Smooth muscle cell (in vitro differentiated cells): ENCODE results near the gene PLOD3. TPM values are rescaled to one million over a fixed set of nuclear protein-coding genes. Genes with fewer than 3 reads are reported as not detected.

ENCODE experiments used
- DNase-seq: peaks from one replicate; lab custom pipeline; 2025; ENCODE audit not compliant: unreplicated experiment; lab: John Stamatoyannopoulos, UW
- H2AFZ ChIP-seq: fragments of 200-600 bp; sonication (generic); 2 replicates; pipeline ENCODE4 v1.6.0; 2016; ENCODE audit warnings: antibody characterized with exemption, low read depth, mild to moderate bottlenecking
- H3F3A ChIP-seq: fragments of 200-600 bp; sonication (generic); 2 replicates; pipeline ENCODE4 v1.6.0; 2017; ENCODE audit warnings: antibody characterized with exemption, low read depth
- H3K27ac ChIP-seq: fragments of 200-600 bp; sonication (generic); 2 replicates; pipeline ENCODE4 v1.5.1; 2016; ENCODE audit warnings: low read depth, mild to moderate bottlenecking
- H3K27me3 ChIP-seq: fragments of 200-600 bp; sonication (generic); 2 replicates; pipeline ENCODE4 v1.6.1; 2016; ENCODE audit warnings: low read depth, mild to moderate bottlenecking
- H3K36me3 ChIP-seq: fragments of 200-600 bp; sonication (generic); 2 replicates; pipeline ENCODE4 v1.5.1; 2016; ENCODE audit warnings: low read depth
- H3K4me1 ChIP-seq: fragments of 200-600 bp; sonication (generic); 2 replicates; pipeline ENCODE4 v1.5.1; 2016; ENCODE audit warnings: low read depth
- H3K4me2 ChIP-seq: fragments of 200-600 bp; sonication (generic); 2 replicates; pipeline ENCODE4 v1.6.0; 2016; ENCODE audit warnings: mild to moderate bottlenecking
- H3K4me3 ChIP-seq: fragments of 200-600 bp; sonication (generic); 2 replicates; pipeline ENCODE4 v1.5.1; 2016; ENCODE audit warnings: mild to moderate bottlenecking
- H3K79me2 ChIP-seq: fragments of 200-600 bp; sonication (generic); 2 replicates; pipeline ENCODE4 v1.6.0; 2016; ENCODE audit warnings: low read depth, mild to moderate bottlenecking
- H3K9ac ChIP-seq: fragments of 200-600 bp; sonication (generic); 2 replicates; pipeline ENCODE4 v1.6.0; 2016; ENCODE audit warnings: low read depth
- H3K9me3 ChIP-seq: fragments of 200-600 bp; sonication (generic); replicated peaks from 2 replicates; pipeline ENCODE4 v1.5.1; 2016; ENCODE audit warnings: low read depth
- H4K20me1 ChIP-seq: fragments of 200-600 bp; sonication (generic); 2 replicates; pipeline ENCODE4 v1.6.0; 2016; ENCODE audit warnings: low read depth
- CTCF ChIP-seq: fragments of 200-600 bp; sonication (generic); IDR thresholded peaks from 2 replicates; pipeline ENCODE4 v1.5.1; 2017; ENCODE audit warnings: borderline replicate concordance, mild to moderate bottlenecking, antibody characterized with exemption; ENCODE audit not compliant: insufficient read depth, poor library complexity, severe bottlenecking
- WGBS: methylation state at CpG from one replicate; pipeline ENCODE4 v1.1.7; 2016; ENCODE audit warnings: low lambda C conversion rate; 5-methylcytosine and 5-hydroxymethylcytosine counted together
- polyA plus RNA-seq: library from polyadenylated mRNA; unstranded; fragments of >200 nt; fragmentation: Nextera tagmentation; extraction: Ambion mirVana; gene quantifications from 2 replicates; pipeline ENCODE4 v1.2.1, GENCODE V29; 2016
- total RNA-seq: library from RNA; depleted of rRNA; stranded (reverse); fragments of >200 nt; gene quantifications from 2 replicates; pipeline ENCODE4 v1.2.3, GENCODE V29; 2014

Gene PLOD3
- total and polyA plus RNA-seq, 2 experiments from 2014 or later: 58.4 to 168 TPM

- H4K20me1 ChIP-seq: peaks cover 6% of the 10 kb centered on the region
- no peaks in the 10 kb centered on the region for H3K4me1 ChIP-seq
- no peak for DNase-seq
- WGBS: 87% methylated on average over 18 of the region's 21 CpGs
- H3F3A ChIP-seq: peaks cover 7% of the 10 kb centered on the region
- no peak overlapping the region for H3K4me3 ChIP-seq
- H3K27me3 ChIP-seq: no peaks in the 10 kb centered on the region
- no peaks in the 10 kb centered on the region for H3K79me2 ChIP-seq
- H3K36me3 ChIP-seq: no peaks in the 10 kb centered on the region
- H3K9me3 ChIP-seq: no peaks in the 10 kb centered on the region
- no peak overlapping the region for H3K4me2 ChIP-seq
- no peak for TF ChIP-seq CTCF
- H2AFZ ChIP-seq: no peak overlapping the region
- H3K9ac ChIP-seq: no peak overlapping the region
- no peak overlapping the region for H3K27ac ChIP-seq
Measured at GRCh38 chr7:101233907-101234547, 16.6 kb upstream of the PLOD3 start.

GRCh38 chr7:101232141-101232850 lies 14.9 kb upstream of the PLOD3 start:
- peaks cover 7% of the 10 kb centered on the region for H3F3A ChIP-seq
- H3K4me3 ChIP-seq: peak overlapping the region; percentile 55
- H4K20me1 ChIP-seq: peaks cover 6% of the 10 kb centered on the region
- no peaks in the 10 kb centered on the region for H3K9me3 ChIP-seq
- no peak overlapping the region for H2AFZ ChIP-seq
- peak overlapping the region; percentile 95 for H3K4me2 ChIP-seq
- TF ChIP-seq CTCF: no peak
- no peaks in the 10 kb centered on the region for H3K36me3 ChIP-seq
- peak overlapping the region; percentile 35 for H3K9ac ChIP-seq
- WGBS: 4% methylated on average over 41 of the region's 52 CpGs
- no peaks in the 10 kb centered on the region for H3K4me1 ChIP-seq
- no peaks in the 10 kb centered on the region for H3K79me2 ChIP-seq
- H3K27ac ChIP-seq: peak overlapping the region; percentile 64
- H3K27me3 ChIP-seq: no peaks in the 10 kb centered on the region
- peak; percentile 6 for DNase-seq

GRCh38 chr7:101231644-101232043 lies 14.3 kb upstream of the PLOD3 start:
- Histone ChIP-seq H3K36me3 (no peaks in the 10 kb centered on the region), H3K9ac (no peak overlapping the region), H3K27ac (peak overlapping the region; percentile 64), H4K20me1 (peaks cover 6% of the 10 kb centered on the region), H3K9me3 (no peaks in the 10 kb centered on the region), H2AFZ (no peak overlapping the region), H3K4me1 (no peaks in the 10 kb centered on the region), H3K4me2 (peak overlapping the region; percentile 95), H3K27me3 (no peaks in the 10 kb centered on the region), H3F3A (peaks cover 7% of the 10 kb centered on the region), H3K79me2 (no peaks in the 10 kb centered on the region), H3K4me3 (peak overlapping the region; percentile 55)
- no peak for DNase-seq
- no peak for TF ChIP-seq CTCF
- 60% methylated on average over 7 of the region's 7 CpGs for WGBS
